GM21576 (cell line): ENCODE measurements around the gene RNF114.
"Not testable (repeated sequence)": the region's sequence is repeated elsewhere in the genome, so short reads cannot be mapped to it uniquely, and the experiment has no call there.

Experiments used
- ATAC-seq: cut with Tn5 transposase; IDR thresholded peaks from one replicate; pipeline ENCODE4 v1.9.1; 2021; ENCODE audit warnings: mild to moderate bottlenecking, moderate library complexity; ENCODE audit not compliant: unreplicated experiment

The RNF114 gene

GRCh38 chr20:49924247-49924646 is 11.9 kb upstream of the RNF114 start:
- ATAC-seq = no peak

DNA sequence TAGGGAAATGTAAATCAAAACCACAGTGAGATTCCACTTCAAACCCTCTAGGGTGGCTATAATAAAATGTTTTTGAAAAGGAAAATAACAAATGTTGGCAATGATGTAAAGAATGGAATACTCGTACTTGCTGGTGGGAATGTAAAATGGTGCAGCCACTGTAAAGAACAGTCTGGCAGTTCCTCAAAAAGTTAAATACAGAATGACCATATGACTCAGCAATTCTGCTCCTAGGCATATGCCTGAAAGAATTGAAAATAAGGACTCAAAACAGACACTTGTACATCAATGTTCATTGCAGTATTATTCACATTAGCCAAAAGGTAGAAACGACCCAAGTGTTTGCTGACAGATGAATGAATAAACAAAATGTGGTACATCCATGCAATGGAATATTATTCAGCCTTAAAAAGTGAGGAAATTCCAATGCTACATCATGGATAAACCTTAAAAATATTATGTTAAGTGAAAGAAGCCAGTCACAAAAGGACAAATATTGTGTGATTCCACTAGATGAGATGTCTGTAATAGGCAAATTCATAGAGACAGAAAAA is 10.2 kb upstream of the RNF114 start:
- ATAC-seq = no peak

DNA sequence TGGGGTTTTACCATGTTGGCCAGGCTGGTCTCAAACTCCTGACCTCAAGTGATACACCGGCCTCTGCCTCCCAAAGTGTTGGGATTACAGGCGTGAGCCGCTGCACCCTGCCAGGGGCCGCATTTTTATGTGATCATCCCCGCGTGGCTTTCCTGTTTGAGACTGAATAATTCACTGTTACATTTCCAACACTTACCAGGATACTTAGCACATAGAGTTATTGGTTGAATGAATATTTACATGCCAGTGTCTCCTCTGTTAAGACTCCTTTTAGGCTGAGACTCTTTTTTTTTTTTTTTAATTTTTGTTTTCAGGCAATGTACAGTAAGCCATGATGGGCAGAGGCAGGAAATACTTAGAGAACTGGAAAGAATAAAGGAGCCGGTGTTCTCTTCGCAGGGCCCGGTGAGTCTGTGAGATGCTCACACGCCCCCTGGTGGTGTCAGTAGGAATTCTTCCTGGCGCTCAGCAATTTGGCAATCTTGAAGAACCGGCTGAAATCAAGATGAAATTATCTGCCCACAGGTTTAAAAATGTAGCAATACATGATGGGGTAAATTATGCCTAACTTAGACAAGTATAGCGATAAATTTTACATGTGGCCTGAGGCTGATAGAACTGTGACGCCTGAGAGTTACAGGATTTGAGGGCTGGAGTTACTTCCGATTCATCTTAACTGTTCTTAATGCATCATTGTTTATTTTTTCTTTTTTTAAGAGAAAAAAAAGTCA is 7.6 kb upstream of the RNF114 start:
- ATAC-seq = no peak

DNA sequence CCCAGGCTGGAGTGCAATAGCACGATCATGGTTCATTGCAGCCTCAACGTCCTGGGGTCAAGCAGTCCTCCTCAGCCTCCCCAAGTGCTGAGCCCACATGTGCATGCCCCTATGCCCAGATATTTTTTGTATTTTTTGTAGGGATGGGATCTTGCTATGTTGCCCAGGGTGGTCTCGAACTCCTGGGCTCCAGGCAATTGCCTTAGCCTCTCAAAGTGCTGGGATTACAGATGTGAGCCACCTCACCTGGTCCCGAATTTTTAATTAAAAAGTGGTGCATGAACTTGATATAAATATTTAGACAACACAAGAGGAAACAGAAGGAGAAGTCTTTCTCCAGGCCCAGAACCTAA is 7.1 kb upstream of the RNF114 start:
- no peak for ATAC-seq

DNA sequence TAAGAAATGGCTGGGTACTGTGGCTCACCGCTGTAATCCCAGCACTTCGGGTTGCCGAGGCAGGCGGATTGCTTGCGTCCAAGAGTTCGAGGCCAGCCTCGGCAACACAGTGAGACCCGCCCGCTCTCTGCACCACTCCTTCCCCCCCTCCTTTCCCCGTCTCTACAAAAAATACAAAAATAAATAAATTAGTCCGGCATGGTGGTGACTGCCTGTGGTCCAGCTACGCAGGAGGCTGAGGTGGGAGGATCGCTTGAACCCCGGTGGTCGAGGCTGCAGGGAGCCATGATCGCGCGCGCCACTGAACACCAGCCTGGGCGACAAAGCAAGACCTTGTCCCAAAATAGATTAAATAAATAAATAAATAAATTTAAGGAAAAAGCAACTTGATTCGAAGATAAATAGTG is 448 bp upstream of the RNF114 start:
- ATAC-seq = no peak

DNA sequence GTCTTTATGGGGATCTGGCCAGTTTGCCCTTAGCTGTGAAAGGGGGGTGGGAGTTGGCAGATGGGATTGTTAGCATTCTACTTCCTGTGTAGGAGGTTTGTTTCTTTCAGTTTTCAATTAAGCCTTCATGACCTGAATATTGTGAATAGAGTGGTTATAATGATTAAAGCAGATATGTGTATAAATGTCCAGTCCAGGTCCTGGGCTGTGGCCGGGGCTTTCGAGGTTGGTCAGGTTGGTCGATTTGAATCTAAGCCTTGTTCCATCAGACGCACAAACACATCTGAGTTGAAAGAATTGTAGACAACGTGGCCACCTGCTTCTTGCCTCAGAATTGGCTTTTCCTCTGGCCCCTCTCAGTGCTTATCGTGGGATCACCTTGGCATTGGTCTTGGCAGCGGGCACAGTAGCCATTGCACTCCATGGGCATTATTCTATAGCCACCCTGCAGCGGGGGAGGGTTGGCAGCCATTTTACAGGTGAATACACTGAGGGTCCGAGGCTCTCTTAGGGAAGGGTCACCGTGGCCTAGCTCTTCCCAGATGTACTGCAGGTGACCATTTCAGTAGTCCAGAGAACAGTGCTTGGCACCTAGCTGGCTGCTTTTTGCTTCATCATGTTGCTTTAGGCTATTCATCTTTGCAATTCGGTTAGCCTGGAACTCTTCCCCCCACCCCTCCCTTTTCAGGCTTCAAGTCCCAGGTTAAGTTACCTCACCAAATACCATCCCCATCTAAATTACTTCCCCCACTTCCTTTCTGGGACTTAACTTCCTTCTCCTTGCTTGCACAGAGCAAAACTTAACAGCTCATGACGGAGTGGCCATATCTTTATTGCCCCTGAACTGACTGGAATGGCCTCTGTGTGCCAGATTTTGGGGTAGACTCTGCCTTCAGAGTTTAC is 1.1 kb downstream of the RNF114 start:
- peak; percentile 4 for ATAC-seq

DNA sequence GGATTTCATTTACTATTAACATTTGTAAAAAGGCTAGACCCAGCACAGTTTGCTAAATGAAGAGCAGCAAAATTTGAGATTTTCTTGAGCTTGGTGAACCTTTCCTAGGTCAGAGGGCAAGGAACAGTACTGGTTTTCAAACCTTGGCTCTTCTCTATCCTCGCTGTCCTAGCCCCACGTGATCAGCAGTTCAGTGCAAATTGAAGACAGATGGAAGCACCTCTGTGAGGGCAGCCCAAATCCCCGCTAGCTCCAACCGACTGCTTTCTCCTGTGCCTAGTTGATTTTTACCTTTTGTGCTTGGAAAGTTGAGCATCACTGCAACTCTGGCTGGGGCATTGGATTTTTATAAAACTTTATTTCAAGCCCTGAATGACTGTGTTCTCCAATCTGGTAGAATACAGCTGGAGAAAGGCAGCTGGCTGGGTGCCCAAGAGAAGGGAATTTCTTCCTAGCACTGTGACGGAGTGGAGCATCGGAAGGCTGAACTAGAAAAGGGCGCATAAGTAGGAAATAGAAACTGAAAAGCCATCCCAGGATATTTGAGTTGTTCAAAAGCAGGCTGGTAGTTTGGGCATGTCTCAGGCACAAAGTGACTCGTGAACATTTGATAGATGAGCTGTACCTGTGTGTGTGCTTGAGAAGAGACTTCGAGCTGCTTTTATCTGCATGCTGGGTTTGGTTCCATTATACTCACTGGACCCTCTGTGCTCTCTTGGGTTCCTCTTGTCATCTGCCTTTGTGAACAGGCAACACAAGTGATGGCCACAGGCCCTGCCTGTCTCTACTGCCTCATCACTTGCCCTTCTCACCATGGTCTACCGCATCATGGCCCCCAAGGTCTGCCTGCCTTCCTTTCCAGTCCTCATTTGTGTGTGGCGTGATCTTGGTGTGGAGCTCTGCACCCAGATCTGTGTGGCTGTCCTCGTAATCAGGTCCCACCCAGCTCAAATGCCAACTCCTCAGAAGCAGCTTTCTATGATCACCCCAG is 2.3 kb downstream of the RNF114 start:
- ATAC-seq = no peak

DNA sequence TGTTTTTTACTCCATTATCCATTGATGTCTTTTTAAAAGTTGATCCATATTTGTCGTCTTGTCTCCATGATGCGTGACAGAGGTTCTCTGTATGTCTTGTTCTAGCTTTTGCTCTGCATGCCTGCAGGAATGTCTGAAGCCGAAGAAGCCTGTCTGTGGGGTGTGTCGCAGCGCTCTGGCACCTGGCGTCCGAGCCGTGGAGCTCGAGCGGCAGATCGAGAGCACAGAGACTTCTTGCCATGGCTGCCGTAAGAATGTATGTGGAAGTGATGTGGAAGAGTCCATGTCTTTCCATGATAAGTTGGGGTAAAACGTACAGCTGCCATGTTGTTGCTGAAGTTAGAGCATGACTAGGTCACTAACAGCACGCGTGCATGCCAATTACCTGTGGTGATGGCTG is 5.3 kb downstream of the RNF114 start:
- ATAC-seq = no peak

- no peak for ATAC-seq
These were observed 6.1 kb downstream of the RNF114 start for GRCh38 chr20:49942303-49942702.

- no peak for ATAC-seq
These were observed 6.7 kb downstream of the RNF114 start for GRCh38 chr20:49942942-49943341.

DNA sequence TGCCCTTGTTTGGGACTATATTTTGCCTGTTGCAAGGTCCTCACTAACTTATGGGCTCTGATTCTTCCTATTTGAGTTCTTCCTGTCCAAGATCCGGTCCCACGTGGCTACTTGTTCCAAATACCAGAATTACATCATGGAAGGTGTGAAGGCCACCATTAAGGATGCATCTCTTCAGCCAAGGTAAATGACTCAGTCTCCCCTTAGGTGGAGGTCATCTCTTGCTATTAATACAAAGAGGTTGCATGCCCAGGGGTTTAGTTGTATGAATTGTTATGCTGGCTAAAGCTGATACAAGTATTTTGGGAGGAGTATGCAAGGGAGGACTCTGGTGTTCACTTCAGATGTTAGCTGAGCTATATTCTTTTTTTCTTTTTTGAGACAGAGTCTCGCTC is 9.1 kb downstream of the RNF114 start:
- no peak for ATAC-seq

GRCh38 chr20:49945701-49946477 is 9.7 kb downstream of the RNF114 start:
- no peak for ATAC-seq

DNA sequence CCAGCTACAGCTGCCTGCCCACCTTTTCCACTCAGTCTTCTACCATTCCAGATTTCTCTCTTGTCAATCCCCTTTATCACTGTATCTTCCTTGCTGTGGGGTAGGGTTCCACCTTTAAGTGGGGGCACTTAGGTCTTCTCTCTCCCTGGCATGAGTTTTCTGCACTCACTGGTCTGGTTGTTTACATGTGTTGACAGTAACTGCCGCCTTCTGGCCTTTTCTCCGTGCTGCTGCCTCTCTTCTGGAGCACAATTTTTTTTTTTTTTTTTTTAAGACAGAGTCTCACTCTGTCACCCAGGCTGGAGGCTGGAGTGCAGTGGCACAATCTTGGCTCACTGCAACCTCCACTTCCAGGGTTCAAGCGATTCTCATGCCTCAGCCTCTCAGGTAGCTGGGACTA is 12.0 kb downstream of the RNF114 start:
- ATAC-seq = no peak

DNA sequence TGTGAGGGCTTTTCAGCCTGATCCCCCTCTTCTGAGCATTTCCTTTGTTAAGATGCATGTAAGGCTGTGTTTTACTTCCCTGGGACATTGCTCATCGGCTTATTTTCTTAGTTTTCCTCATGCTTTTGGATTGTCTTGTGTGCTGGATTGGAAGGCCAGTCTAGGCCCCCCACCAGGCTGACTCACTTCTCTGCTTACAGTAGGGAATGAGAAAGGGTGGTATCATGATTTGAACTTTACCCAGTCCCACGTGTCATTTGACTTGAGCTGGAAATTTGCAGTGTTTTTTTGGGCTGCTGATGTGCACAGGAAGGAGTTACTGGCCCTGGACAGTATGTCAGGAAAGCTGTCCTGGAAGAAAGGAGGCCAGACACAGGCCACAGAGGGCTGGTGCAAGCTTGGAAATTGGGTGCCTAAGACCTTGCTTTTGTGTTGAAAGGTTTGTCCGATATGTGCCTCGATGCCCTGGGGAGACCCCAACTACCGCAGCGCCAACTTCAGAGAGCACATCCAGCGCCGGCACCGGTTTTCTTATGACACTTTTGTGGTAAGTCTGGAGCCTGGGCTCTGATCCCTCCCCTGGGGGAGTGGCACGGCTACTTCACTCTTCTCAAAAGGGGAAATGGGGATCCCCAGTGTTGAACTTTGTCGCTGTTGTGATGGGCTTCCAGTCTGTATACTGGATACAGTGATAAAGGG is 12.8 kb downstream of the RNF114 start:
- ATAC-seq = no peak

- no peak for ATAC-seq
These were observed 15.0 kb downstream of the RNF114 start for GRCh38 chr20:49951151-49951550.

- ATAC-seq = no peak
These were observed 19.0 kb downstream of the RNF114 start for GRCh38 chr20:49955167-49955566.

DNA sequence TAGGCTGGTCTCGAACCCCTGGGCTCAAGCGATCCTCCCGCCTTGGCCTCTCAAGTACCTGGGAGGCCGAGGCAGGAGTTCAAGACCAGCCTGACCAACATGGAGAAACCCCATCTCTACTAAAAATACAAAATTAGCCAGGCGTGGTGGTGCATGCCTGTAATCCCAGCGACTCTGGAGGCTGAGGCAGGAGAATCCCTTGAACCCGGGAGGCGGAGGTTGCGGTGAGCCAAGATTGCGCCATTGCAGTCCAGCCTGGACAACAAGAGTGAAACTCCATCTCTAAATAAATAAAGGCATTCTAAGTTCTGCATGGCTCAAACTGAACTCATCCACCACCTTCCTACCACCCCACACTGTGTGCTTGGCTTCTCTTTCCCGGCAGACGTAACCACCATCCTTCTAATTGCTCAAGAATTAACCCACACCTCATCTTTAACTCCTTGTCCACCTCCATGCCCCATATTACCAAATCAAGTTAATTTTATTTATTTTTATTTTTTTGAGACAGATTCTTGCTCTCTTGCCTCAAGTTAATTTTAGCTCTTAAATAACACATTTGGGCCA is 19.7 kb downstream of the RNF114 start:
- not testable (repeated sequence) for ATAC-seq

GRCh38 chr20:49956689-49957088 is 20.5 kb downstream of the RNF114 start:
- ATAC-seq = no peak
